Occipital lobe (tissue), 2 donors: ENCODE data around the gene SOHLH2. TPM values are rescaled to one million over a fixed set of nuclear protein-coding genes. Genes with fewer than 3 reads are reported as not detected.

Experiments used
- DNase-seq: peaks from one replicate; lab custom pipeline; 2025; lab: John Stamatoyannopoulos, UW
- total RNA-seq: library from RNA; depleted of rRNA; stranded (reverse); fragments of >200 nt; gene quantifications from one replicate; pipeline ENCODE4 v1.2.3, GENCODE V29; 2014

SOHLH2 gene, protein sequence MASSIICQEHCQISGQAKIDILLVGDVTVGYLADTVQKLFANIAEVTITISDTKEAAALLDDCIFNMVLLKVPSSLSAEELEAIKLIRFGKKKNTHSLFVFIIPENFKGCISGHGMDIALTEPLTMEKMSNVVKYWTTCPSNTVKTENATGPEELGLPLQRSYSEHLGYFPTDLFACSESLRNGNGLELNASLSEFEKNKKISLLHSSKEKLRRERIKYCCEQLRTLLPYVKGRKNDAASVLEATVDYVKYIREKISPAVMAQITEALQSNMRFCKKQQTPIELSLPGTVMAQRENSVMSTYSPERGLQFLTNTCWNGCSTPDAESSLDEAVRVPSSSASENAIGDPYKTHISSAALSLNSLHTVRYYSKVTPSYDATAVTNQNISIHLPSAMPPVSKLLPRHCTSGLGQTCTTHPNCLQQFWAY
- total RNA-seq, result 0.31 TPM

- no peak for DNase-seq
Measured at GRCh38 chr13:36214163-36214921, at the start of gene SOHLH2. TSS of gene SOHLH2 (minus strand) at chr13:36214556. CDS start at chr13:36214526, 30 bp downstream.

- no peak for DNase-seq
Measured at GRCh38 chr13:36261976-36262375, 47.6 kb upstream of the SOHLH2 start.

- no peak for DNase-seq
Measured at GRCh38 chr13:36261011-36261410, 46.7 kb upstream of the SOHLH2 start.

DNA sequence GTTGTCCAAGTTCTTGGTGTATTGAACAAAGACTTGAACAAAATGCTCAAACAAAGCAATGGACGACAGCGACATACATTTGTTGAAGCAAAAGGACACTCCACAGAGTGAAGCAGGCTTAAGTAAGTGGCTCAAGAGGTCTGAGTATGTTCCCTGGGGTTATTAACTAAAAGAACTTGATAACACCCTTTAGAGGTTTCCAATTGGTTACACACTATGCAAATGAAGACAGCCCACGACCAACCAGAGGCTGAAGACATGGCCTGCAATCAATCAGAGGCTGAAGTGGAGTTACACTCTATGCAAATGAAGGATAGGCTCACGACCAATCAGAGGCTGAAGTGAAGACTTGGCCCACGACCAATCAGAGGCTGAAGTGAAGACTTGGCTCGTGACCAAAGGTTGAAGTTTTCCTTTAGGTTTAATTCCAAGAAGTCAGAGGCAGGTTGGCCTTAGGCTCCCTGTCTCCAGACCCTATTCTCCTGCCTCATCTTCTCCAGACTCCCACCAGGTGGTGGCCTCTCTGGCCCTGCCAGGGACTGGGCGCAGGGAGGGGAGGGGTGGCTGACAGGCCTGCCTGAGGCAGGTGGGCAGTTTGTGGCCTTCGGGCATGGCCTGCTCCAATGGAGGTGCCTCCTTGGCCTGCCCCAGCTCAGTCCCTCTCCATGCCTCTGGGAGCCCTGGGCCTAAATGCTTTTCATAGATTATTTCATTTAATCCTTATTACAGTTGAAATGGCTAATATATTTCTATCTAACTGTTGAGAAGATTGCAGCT, 45.2 kb upstream of the SOHLH2 start:
- no peak for DNase-seq

GRCh38 chr13:36258831-36259230, 44.5 kb upstream of the SOHLH2 start:
- no peak for DNase-seq

- DNase-seq, result no peak
Measured at GRCh38 chr13:36251526-36251925, 37.2 kb upstream of the SOHLH2 start.

DNA sequence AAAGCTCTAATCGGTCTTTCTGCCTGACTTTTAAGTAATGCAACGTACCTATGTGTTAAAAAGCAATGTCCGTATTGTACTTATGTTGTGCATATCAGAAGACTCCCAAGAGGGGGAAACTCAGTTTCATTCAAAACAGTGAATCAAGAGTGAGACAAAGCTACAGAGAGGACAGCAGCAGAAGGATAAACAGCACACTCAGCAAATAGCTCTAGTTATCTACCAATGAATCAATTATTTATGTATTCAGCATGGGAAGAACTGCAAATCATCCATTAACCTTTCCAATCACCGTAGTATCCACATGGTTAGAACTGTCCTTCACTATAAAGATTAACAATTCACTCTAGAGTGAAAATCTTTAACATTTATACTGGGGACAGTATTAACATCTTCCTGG, 36.7 kb upstream of the SOHLH2 start:
- DNase-seq, result no peak

DNA sequence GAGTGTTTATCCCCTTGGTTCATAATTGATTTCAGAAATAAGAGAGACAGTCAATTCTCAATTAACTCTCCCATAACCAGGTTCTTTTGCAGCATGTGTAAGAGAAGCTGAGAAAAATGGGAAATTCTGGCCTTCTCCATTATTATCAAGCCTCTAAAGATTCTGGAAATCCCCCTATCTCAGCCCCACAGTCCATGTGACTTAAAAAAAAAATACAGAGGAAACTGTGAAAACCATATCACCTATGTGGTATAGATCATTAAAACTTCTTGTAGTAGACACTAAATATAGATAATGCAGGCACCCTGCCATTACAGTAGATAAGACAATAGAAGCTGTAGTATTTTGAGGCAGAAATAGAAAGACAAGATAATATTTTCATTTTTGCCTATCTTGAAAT, 34.3 kb upstream of the SOHLH2 start:
- DNase-seq, result no peak

- no peak for DNase-seq
Measured at GRCh38 chr13:36244990-36245389, 30.6 kb upstream of the SOHLH2 start.

DNA sequence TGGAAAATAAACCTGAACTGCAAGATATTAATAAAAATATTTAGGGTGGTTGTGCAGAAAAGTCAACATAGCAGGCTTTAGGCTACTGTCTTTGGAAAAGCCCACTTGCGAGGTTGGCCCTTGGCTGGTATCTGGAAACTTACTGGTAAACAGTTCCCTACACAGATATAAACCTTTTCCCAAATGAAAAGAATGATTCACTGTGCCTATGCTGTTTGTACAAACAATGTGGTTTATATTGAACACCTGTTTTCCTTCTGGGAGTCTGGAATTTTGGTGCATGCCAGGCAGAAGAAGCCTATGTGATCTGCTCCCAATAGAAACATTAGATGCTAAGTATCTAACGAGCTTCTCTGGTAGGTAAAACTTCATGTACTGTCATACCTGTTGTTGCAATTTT, 29.7 kb upstream of the SOHLH2 start:
- DNase-seq, result no peak

DNA sequence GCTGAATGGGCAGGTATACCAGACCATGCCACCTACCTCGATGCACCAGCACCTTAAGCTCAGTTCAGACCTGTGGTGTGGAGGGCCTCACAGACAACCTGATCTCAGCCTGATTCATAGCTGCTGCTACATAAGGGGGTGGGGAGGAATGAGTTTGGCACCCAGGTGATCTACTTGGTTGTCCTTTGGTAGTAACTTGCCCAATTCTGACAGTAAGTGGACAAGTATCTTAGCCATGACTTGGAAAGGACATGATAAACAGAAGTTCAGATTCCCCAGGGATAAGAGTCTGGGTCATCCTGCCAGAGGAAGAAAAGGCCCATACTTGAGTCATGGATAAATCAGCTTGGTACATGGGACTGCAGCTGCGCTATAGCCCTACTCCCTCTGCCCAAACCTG, 28.4 kb upstream of the SOHLH2 start:
- DNase-seq, result no peak

GRCh38 chr13:36231236-36231635, 16.9 kb upstream of the SOHLH2 start:
- DNase-seq, result no peak

GRCh38 chr13:36224730-36225129, 10.4 kb upstream of the SOHLH2 start:
- no peak for DNase-seq

- DNase-seq, result no peak
Measured at GRCh38 chr13:36219883-36220282, 5.5 kb upstream of the SOHLH2 start.

DNA sequence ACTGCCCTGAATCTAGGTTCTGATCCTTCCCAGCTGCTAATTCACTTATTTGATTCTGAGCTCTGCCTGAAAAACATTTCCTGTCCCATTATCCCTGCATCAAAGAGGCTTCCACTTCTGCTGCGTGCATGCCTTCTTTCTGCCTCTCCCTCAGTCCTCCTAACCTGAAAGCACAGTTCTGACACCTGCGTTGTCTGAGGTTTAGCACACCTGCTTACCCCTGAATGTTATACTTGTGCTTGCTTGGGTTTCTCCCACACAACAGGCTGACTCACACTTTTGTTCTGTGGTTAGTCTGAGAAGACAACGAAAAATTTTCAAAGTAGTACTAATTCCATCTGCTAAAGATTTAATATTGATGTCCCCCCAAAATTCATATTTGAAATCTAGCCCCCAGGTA, 3.1 kb upstream of the SOHLH2 start:
- DNase-seq, result no peak

- DNase-seq, result no peak
Measured at GRCh38 chr13:36212789-36213188, 1.6 kb downstream of the SOHLH2 start.

GRCh38 chr13:36211567-36211966, 2.8 kb downstream of the SOHLH2 start:
- DNase-seq, result no peak

DNA sequence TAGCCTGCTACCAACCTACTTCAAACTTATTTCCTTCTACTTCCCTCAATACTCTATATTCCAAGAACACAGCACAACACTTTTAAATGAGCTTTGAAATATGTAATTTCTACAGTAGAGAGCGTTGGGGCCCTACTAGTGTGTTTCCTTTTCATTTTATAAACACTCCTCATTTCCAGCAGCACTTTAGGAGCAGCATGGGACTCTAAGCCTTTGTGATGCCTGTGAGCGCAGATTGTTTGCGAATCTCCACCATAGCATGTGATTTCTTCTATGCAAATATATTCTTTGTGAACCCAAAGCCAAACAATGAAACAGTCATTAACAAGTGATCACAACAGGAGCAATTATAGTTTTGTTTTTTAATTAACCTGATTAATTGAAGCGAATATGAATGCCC, 3.6 kb downstream of the SOHLH2 start:
- DNase-seq, result no peak

DNA sequence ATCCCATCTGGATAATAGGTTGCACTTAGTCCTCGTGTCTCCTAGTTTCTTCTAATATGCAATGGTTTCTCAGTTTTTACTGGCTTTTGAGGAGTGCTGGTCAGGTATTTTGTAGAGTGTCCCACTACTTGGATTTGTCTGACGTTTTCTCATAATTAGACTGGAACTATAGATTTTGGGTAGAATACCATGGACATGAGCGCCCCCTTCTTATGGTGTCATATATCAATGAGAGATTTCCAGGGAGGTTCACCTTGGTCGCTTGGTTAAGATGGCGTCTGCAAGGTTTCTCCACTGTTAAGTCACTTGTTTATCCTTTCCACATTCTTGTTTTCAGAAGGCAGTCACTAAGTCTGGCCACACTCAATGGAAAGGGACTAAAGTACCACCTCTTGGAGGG, 6.7 kb downstream of the SOHLH2 start:
- DNase-seq, result no peak

DNA sequence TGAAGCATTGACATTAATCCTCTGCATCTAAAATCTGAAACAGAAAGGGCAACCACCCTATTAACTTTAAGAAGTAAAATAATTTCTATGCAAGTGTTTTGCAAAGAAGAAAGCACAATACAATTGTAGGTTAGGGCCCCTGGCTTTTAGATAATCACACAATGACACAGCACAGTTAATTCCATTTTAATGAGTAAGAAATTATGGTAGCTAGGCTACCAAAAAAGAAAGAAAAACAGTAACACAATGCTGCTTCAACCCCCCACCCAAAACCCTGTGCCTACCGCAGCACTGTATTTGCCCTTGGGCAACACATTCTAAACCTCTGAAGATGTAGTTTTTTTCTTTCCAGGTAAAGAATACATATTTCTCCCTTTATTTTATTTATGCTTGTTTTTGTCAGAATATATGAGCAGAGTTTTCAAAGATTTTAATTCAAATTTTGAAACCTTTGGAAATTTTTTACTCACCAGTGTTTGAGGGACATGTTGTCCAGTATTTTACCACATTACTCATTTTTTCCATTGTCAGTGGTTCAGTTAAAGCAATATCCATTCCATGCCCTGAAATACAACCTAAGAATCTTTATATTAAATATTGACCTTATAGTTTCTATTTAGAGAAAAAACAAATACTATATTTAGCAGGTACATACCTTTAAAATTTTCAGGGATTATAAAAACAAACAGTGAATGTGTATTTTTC, 21.1 kb downstream of the SOHLH2 start:
- DNase-seq, result no peak

DNA sequence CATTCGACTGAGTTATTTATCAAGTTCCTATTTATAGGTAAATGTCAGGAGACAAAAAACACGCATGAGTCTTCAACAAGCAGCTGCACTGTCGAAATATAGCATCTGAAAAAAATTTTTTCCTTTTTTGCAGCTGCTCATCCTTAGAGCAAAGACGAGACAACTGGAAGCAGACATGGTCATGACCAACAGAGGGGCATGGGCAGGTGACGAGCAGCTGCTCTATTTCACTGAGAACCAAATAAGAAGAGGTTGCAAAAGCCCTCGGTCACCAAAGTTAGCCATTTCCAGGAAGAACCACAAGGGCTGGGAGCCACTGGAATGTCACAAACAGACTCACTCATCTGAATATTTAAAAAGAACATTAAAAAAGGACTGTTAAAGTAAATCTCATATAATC, 22.2 kb downstream of the SOHLH2 start:
- no peak for DNase-seq
